Stimulated activated memory B cell treated with anti-CD40 and anti-IgM and Interleukin-4, amounts not matched to agents 10 μg/mL and 1 μg/mL and 100 μg/mL, for 72 hours (primary cell): ENCODE data around the gene DHODH.
"Not testable (repeated sequence)": the region's sequence is repeated elsewhere in the genome, so short reads cannot be mapped to it uniquely, and the experiment has no call there.

ENCODE experiments used
- ATAC-seq: fragments of 150-1000 bp; cut with Tn5 transposase; 2 replicates; pipeline ENCODE4 v1.10.0; 2021
- H3K27ac Mint-ChIP-seq: one replicate; pipeline ENCODE4 v1.8.0; 2022; ENCODE audit warnings: mild to moderate bottlenecking, mixed read lengths
- H3K27me3 Mint-ChIP-seq: one replicate; pipeline ENCODE4 v1.8.0; 2022; ENCODE audit warnings: mixed read lengths
- H3K36me3 Mint-ChIP-seq: one replicate; pipeline ENCODE4 v1.8.0; 2022; ENCODE audit warnings: mixed read lengths
- H3K4me1 Mint-ChIP-seq: one replicate; pipeline ENCODE4 v1.8.0; 2022; ENCODE audit warnings: mixed read lengths
- H3K4me3 Mint-ChIP-seq: one replicate; pipeline ENCODE4 v1.8.0; 2022; ENCODE audit warnings: mild to moderate bottlenecking, moderate library complexity, mixed read lengths
- H3K9me3 Mint-ChIP-seq: one replicate; pipeline ENCODE4 v1.8.0; 2022; ENCODE audit warnings: mixed read lengths

DHODH gene

GRCh38 chr16:72059060-72059459 is 50.5 kb downstream of the DHODH start:
- H3K27ac Mint-ChIP-seq, H3K27me3 Mint-ChIP-seq, H3K4me3 Mint-ChIP-seq, H3K4me1 Mint-ChIP-seq, H3K9me3 Mint-ChIP-seq, ATAC-seq: not testable (repeated sequence)
- peaks cover 17% of the 10 kb centered on the region for H3K36me3 Mint-ChIP-seq

DNA sequence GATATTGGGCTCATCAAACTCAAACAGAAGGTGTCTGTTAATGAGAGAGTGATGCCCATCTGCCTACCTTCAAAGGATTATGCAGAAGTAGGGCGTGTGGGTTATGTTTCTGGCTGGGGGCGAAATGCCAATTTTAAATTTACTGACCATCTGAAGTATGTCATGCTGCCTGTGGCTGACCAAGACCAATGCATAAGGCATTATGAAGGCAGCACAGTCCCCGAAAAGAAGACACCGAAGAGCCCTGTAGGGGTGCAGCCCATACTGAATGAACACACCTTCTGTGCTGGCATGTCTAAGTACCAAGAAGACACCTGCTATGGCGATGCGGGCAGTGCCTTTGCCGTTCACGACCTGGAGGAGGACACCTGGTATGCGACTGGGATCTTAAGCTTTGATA is 51.9 kb downstream of the DHODH start:
- Mint-ChIP-seq H3K27me3 (no peaks in the 10 kb centered on the region), H3K4me1 (no peaks in the 10 kb centered on the region), H3K4me3 (no peak overlapping the region), H3K36me3 (peaks cover 23% of the 10 kb centered on the region), H3K27ac (no peak overlapping the region), H3K9me3 (no peaks in the 10 kb centered on the region)
- no peak for ATAC-seq

DNA sequence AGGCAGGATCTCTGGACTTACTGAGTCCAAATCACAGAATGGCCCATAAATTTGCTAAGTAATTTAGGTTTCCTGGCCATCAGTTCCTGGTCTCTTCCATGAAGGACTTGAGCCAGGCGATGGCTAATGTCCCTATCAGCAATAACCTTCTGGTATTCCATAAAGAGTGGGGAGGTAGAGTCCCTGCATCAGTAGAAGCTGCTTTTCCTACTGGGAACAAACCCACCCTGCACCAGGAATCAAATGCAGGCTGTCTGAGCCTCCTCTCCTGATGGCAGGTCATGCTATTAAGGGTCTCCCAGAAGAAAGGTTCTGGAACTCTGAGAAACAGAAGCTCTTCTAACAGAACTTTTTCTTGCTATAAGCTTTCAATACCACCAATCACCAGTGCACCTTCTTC is 53.0 kb downstream of the DHODH start:
- no peaks in the 10 kb centered on the region for H3K9me3 Mint-ChIP-seq
- no peaks in the 10 kb centered on the region for H3K27me3 Mint-ChIP-seq
- H3K4me3 Mint-ChIP-seq, result no peak overlapping the region
- no peak for ATAC-seq
- H3K36me3 Mint-ChIP-seq, result peaks cover 23% of the 10 kb centered on the region
- H3K4me1 Mint-ChIP-seq, result peaks cover under 1% of the 10 kb centered on the region
- H3K27ac Mint-ChIP-seq, result no peak overlapping the region

DNA sequence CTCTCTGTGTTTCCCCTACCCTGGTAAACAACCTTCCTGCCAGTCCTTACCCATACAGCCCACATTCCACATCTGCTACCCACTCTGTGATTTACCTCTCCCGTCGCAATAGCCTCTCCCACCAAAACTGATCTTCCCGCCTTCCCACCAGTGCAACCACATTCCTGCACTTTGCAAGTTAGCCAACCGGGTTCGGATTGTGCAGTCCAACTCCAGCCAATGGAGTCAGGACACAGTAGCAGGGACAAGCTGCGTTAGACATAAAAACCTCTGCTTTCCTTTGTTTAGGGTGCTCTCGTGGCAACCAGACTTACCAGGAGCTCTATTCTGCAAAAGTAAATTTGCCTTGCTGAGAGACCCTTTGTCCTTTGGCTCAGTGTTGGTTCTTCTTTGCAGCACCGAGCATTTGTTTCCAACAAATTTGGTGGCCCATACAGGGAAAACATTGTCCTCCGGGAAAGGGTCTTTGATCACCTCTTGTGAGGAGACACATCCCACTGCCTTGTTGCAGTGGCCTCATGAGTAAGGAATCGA is 55.9 kb downstream of the DHODH start:
- Mint-ChIP-seq H3K4me3 (no peak overlapping the region), H3K9me3 (no peaks in the 10 kb centered on the region), H3K27me3 (no peaks in the 10 kb centered on the region), H3K27ac (no peak overlapping the region), H3K4me1 (peaks cover 4% of the 10 kb centered on the region), H3K36me3 (peaks cover 17% of the 10 kb centered on the region)
- no peak for ATAC-seq

- no peak for ATAC-seq
- no peaks in the 10 kb centered on the region for H3K9me3 Mint-ChIP-seq
- H3K4me1 Mint-ChIP-seq, result peaks cover 4% of the 10 kb centered on the region
- no peaks in the 10 kb centered on the region for H3K27me3 Mint-ChIP-seq
- H3K36me3 Mint-ChIP-seq, result peaks cover 16% of the 10 kb centered on the region
- no peak overlapping the region for H3K4me3 Mint-ChIP-seq
- H3K27ac Mint-ChIP-seq, result no peak overlapping the region
These were observed 58.2 kb downstream of the DHODH start for GRCh38 chr16:72066747-72067146.

- H3K4me3 Mint-ChIP-seq, result no peak overlapping the region
- no peak overlapping the region for H3K27ac Mint-ChIP-seq
These were observed 60.4 kb downstream of the DHODH start for GRCh38 chr16:72068930-72069329.

GRCh38 chr16:72072514-72073342 is 64.2 kb downstream of the DHODH start:
- peaks cover under 1% of the 10 kb centered on the region for H3K36me3 Mint-ChIP-seq
- no peak overlapping the region for H3K27ac Mint-ChIP-seq
- H3K9me3 Mint-ChIP-seq, result no peaks in the 10 kb centered on the region
- no peak overlapping the region for H3K4me3 Mint-ChIP-seq
- H3K4me1 Mint-ChIP-seq, result no peaks in the 10 kb centered on the region
- no peaks in the 10 kb centered on the region for H3K27me3 Mint-ChIP-seq
- ATAC-seq, result no peak

More at GRCh38 chr16:72068930-72069329, 60.4 kb downstream of the DHODH start:
- H3K27me3 Mint-ChIP-seq, result no peaks in the 10 kb centered on the region
- ATAC-seq, result no peak
- peaks cover 6% of the 10 kb centered on the region for H3K36me3 Mint-ChIP-seq
- H3K9me3 Mint-ChIP-seq, result no peaks in the 10 kb centered on the region
- H3K4me1 Mint-ChIP-seq, result peaks cover 4% of the 10 kb centered on the region

- H3K9me3 Mint-ChIP-seq, result no peaks in the 10 kb centered on the region
- H3K4me1 Mint-ChIP-seq, result no peaks in the 10 kb centered on the region
- no peak for ATAC-seq
- no peaks in the 10 kb centered on the region for H3K27me3 Mint-ChIP-seq
- no peak overlapping the region for H3K27ac Mint-ChIP-seq
- no peak overlapping the region for H3K4me3 Mint-ChIP-seq
- peaks cover 9% of the 10 kb centered on the region for H3K36me3 Mint-ChIP-seq
These were observed 65.2 kb downstream of the DHODH start for GRCh38 chr16:72073560-72074230.

GRCh38 chr16:72075067-72075466 is 66.5 kb downstream of the DHODH start:
- H3K9me3 Mint-ChIP-seq, result not testable (repeated sequence)

More at GRCh38 chr16:72075067-72075466, 66.5 kb downstream of the DHODH start:
- H3K36me3 Mint-ChIP-seq, H3K27me3 Mint-ChIP-seq, H3K4me3 Mint-ChIP-seq, ATAC-seq, H3K4me1 Mint-ChIP-seq, H3K27ac Mint-ChIP-seq: not testable (repeated sequence)
